Brain microvascular endothelial cell (primary cell): ENCODE results near the gene C5orf15.

Experiments
- DNase-seq: peaks from one replicate; pipeline ENCODE4 v3.0.0-alpha.2; 2020
- H3K27ac ChIP-seq: fragments of 250-450 bp; sonication (Bioruptor Pico); 2 replicates; pipeline ENCODE4 v1.5.1; 2020; ENCODE audit warnings: mild to moderate bottlenecking, moderate library complexity
- H3K27me3 ChIP-seq: fragments of 250-450 bp; sonication (Bioruptor Pico); replicated peaks from 2 replicates; pipeline ENCODE4 v1.5.1; 2020; ENCODE audit warnings: mild to moderate bottlenecking
- H3K36me3 ChIP-seq: fragments of 250-450 bp; sonication (Bioruptor Pico); replicated peaks from 2 replicates; pipeline ENCODE4 v1.5.1; 2020; ENCODE audit warnings: mild to moderate bottlenecking
- H3K4me3 ChIP-seq: 2 replicates; pipeline ENCODE4 v1.5.1; 2011; ENCODE audit warnings: low read depth, mild to moderate bottlenecking, control low read depth, low read length, moderate library complexity
- in situ Hi-C: cut with HindIII; loops from 2 replicates; pipeline ENCODE4 v1.10.0; 2017; ENCODE audit warnings: low sequenced_read_pairs, low pct_ligation_motif_present
- TF ChIP-seq, protein P1 (sequence below): IDR thresholded peaks from 2 replicates; pipeline ENCODE4 v1.5.1; 2011; ENCODE audit warnings: low read depth, mild to moderate bottlenecking, moderate library complexity, low read length, control low read depth, inconsistent platforms; ENCODE audit errors: missing control alignments

The C5orf15 gene

DNA sequence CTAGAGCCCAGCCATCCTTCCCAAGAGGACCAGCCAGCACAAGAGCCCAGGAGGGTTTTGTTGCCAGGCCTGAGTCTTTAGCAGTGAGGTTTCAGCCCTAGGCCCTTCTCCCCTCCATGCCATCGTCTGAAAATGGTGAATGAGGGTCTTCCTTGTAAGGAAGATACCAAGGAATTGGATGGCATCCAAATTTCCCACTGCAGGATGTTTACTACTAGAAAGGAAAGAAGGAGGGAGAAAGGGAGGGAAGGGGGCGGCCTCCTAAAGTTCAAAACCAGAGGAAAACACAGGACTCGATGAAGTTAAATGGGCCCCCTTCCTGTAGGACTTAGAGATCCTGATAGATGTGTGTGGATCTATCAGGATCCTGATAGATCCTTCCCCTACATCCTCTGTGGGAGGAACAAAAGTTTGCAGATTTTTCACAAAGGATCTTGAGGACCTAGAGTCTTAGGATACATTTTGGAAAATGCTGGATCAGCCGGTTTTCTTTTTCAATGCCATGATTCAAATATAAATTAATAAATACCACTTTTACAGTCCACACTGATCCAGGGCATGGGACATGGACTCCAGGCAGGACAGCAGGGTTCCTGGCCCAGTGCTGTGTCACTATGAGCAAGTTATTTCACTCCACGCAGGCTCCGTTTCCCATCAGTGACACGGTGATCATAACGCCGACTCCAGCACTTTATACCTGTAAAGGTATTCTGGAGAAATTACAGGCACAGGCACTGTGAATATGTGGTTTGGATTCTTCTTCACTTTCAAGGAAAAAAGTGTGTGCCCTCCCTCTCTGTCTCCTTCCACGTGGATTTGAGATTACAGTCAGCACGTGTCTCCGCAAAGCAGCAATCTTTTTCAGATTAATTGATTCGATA, 40.9 kb downstream of the C5orf15 start:
- no peaks in the 10 kb centered on the region for H3K36me3 ChIP-seq
- no peak overlapping the region for H3K27ac ChIP-seq
- TF ChIP-seq, protein P1, sequence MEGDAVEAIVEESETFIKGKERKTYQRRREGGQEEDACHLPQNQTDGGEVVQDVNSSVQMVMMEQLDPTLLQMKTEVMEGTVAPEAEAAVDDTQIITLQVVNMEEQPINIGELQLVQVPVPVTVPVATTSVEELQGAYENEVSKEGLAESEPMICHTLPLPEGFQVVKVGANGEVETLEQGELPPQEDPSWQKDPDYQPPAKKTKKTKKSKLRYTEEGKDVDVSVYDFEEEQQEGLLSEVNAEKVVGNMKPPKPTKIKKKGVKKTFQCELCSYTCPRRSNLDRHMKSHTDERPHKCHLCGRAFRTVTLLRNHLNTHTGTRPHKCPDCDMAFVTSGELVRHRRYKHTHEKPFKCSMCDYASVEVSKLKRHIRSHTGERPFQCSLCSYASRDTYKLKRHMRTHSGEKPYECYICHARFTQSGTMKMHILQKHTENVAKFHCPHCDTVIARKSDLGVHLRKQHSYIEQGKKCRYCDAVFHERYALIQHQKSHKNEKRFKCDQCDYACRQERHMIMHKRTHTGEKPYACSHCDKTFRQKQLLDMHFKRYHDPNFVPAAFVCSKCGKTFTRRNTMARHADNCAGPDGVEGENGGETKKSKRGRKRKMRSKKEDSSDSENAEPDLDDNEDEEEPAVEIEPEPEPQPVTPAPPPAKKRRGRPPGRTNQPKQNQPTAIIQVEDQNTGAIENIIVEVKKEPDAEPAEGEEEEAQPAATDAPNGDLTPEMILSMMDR: no peak
- no peaks in the 10 kb centered on the region for H3K27me3 ChIP-seq
- H3K4me3 ChIP-seq: no peak overlapping the region
- in situ Hi-C loops: no loop called here
- no peak for DNase-seq

DNA sequence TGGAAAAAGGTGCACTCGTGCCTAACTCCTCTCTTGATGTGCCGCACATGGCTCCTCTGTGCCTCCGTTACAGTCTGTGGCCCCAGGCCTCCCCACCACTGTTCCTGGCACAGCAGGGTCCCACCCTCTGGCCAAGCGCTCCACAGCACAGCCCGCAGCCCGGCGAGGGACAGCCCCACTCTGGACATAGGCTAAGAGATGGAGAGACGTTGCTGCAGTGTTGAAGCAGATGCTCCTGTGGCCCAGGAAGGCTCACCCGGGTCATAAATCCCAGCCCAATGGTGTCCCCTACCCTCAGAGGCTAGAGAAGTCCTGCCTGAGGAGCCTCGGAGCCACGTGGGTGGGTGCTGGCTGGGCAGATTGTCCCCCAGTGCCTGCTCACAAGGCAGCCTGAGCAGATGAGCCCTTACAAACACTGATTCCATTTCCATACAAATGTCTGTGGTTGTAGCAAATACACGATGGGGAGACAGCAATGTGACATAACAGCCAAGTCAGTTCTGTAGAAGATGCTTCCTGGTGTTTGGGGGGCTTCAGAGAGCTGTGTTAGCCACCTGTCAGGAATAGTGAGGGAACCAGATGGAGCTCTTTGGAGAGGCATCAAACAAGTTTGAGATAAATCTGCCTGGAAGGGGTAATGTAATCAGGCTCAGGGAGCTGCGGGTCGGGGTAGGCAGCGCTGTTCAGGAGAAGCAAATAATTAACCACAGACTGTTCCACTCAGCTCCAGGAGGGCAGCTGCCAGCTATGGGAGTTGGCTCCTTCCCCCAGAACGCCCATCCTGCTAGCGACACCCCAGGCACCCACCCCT, 41.7 kb downstream of the C5orf15 start:
- TF ChIP-seq, protein P1: no peak
- no peak for DNase-seq
- Histone ChIP-seq H3K27ac (no peak overlapping the region), H3K36me3 (no peaks in the 10 kb centered on the region), H3K27me3 (no peaks in the 10 kb centered on the region), H3K4me3 (no peak overlapping the region)
- in situ Hi-C loops: no loop called here

DNA sequence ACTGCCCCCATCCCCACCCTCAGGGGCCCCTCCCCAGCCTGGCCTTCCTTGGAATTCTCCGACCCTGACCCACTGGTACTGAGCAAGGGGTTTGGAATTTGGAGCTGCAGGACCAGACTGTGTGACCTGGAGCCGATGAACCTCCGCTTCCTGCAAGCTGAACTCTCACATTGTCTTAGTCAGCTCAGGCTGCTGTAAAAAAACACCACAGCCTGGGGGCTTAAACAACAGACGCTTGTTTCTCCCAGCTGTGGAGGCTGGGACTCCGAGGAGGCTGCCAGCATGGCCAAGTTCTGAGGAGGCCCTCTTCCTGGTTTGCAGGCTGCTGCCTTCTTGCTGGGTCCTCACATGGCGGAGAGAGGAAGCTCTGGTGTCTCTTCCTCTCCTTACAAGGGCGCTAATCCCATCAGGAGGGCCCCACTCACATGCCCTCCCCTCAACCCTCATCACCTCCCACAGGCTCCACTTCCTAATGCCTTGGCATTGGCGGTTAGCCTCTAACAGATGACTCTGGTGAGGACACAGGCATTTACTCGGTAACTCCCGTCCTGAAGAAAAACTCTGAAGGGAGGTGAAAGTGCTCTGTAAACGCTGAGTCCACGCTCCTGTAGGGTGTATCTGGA, 42.4 kb downstream of the C5orf15 start:
- Histone ChIP-seq H3K27me3 (no peaks in the 10 kb centered on the region), H3K4me3 (no peak overlapping the region), H3K27ac (no peak overlapping the region), H3K36me3 (no peaks in the 10 kb centered on the region)
- TF ChIP-seq, protein P1: no peak
- in situ Hi-C loops: no loop called here
- peak; percentile 40 for DNase-seq

DNA sequence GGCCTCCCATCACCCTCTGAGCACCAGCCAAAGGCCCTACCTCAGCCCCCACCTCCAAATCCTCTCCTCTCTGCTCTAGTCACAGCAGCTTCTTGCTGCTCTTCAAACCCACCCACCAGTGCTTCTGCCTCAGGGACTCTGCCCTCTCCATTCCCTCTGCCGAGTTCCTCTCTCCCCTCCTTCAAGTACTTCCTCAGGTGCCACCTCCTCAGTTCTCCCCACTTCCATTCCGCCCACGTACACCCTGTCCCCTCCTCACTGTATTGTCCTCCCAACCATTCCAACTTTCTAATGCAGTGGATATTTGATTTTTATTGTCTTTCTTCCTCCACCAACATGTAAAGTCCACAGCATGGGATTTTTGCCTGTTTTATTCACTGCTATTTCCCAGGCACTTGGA, 43.2 kb downstream of the C5orf15 start:
- no peaks in the 10 kb centered on the region for H3K27me3 ChIP-seq
- DNase-seq: no peak
- H3K36me3 ChIP-seq: no peaks in the 10 kb centered on the region
- no peak overlapping the region for H3K4me3 ChIP-seq
- in situ Hi-C loops: no loop called here
- TF ChIP-seq, protein P1: no peak
- H3K27ac ChIP-seq: no peak overlapping the region

DNA sequence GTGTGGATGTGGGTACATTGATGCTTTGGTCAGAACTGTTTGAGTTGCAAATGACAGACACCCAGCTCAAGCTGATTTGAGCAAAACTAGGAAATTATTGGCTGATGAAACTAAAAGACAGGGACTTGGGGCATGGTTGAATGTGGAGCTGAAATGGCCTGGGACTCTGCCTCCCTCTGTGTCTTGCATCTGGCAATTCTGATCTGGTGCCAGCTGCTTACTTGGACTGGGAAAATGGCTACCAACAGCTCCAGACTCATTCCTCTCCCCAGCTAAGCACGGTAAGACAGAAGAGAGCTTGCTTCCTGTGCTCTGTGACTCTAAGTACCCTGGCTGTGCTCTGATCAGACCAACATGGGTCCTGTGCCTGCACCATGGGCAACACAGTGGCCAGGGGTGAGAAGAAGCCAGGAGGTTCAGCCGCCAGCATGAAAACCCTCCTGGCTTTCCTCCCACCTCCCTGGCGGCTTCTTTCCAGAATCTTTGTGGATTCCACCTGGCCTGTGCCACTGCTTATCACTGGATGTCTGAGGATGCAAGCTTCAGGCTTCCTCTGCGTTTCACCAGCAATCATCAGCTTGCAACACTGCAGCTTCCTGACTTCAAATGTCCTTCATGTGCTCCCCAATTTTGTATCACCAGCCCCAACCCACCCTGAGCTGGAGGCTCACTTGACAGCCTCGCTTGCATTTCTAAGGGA, 44.1 kb downstream of the C5orf15 start:
- no peak overlapping the region for H3K27ac ChIP-seq
- no peaks in the 10 kb centered on the region for H3K27me3 ChIP-seq
- DNase-seq: no peak

More for the DNA sequence above, 44.1 kb downstream of the C5orf15 start:
- TF ChIP-seq, protein P1: no peak
- no peaks in the 10 kb centered on the region for H3K36me3 ChIP-seq
- in situ Hi-C loops: no loop called here
- H3K4me3 ChIP-seq: no peak overlapping the region
